ENCODE measurements around the gene CHD6.
"Not testable (repeated sequence)": the region's sequence is repeated elsewhere in the genome, so short reads cannot be mapped to it uniquely, and the experiment has no call there.

CHD6 gene

GRCh38 chr20:41537865-41538264, 80.3 kb downstream of the CHD6 start:
- DNase-seq: no peak

- not testable (repeated sequence) for DNase-seq
These were observed 82.6 kb downstream of the CHD6 start for GRCh38 chr20:41535551-41535950.

- no peak for DNase-seq
These were observed 83.3 kb downstream of the CHD6 start for GRCh38 chr20:41534842-41535241.

- no peak for DNase-seq
These were observed 84.0 kb downstream of the CHD6 start for GRCh38 chr20:41534170-41534569.

- no peak for DNase-seq
These were observed 84.5 kb downstream of the CHD6 start for GRCh38 chr20:41533537-41534136.

- DNase-seq: no peak
These were observed 85.2 kb downstream of the CHD6 start for GRCh38 chr20:41532935-41533334.

GRCh38 chr20:41531518-41532275, 86.5 kb downstream of the CHD6 start:
- no peak for DNase-seq

- DNase-seq: no peak
These were observed 87.3 kb downstream of the CHD6 start for GRCh38 chr20:41530923-41531322.

- no peak for DNase-seq
These were observed 91.8 kb downstream of the CHD6 start for GRCh38 chr20:41526327-41526726.

GRCh38 chr20:41524980-41525613, 93.1 kb downstream of the CHD6 start:
- DNase-seq: no peak

GRCh38 chr20:41523857-41524256, 94.3 kb downstream of the CHD6 start:
- no peak for DNase-seq

- no peak for DNase-seq
These were observed 104.3 kb downstream of the CHD6 start for GRCh38 chr20:41513829-41514228.

- DNase-seq: no peak
These were observed 105.6 kb downstream of the CHD6 start for GRCh38 chr20:41512624-41513023.

GRCh38 chr20:41510847-41511450, 107.2 kb downstream of the CHD6 start:
- DNase-seq: no peak

GRCh38 chr20:41510224-41510623, 108.0 kb downstream of the CHD6 start:
- DNase-seq: no peak

- no peak for DNase-seq
These were observed 108.6 kb downstream of the CHD6 start for GRCh38 chr20:41509316-41510200.

- no peak for DNase-seq
These were observed 109.8 kb downstream of the CHD6 start for GRCh38 chr20:41508335-41508734.

GRCh38 chr20:41507851-41508250, 110.3 kb downstream of the CHD6 start:
- DNase-seq: no peak

- DNase-seq: no peak
These were observed 110.7 kb downstream of the CHD6 start for GRCh38 chr20:41507436-41507835.

- no peak for DNase-seq
These were observed 111.8 kb downstream of the CHD6 start for GRCh38 chr20:41506192-41506915.

GRCh38 chr20:41505184-41505583, 113.0 kb downstream of the CHD6 start:
- no peak for DNase-seq

GRCh38 chr20:41501376-41501775, 116.8 kb downstream of the CHD6 start:
- no peak for DNase-seq
